ENCODE results near the gene FBXW8.

- TF ChIP-seq POLR2AphosphoS5 (IDR thresholded peaks at IDR 0.05; ENCODE audit: borderline replicate concordance, low read depth, low read length) (no peak), EZH2 (IDR thresholded peaks at IDR 0.05) (no peak)
Observed at GRCh38 chr12:116870306-116870705, 40.4 kb upstream of the FBXW8 start.
